Measurements from ENCODE around the gene MPDZ.

MPDZ gene

DNA sequence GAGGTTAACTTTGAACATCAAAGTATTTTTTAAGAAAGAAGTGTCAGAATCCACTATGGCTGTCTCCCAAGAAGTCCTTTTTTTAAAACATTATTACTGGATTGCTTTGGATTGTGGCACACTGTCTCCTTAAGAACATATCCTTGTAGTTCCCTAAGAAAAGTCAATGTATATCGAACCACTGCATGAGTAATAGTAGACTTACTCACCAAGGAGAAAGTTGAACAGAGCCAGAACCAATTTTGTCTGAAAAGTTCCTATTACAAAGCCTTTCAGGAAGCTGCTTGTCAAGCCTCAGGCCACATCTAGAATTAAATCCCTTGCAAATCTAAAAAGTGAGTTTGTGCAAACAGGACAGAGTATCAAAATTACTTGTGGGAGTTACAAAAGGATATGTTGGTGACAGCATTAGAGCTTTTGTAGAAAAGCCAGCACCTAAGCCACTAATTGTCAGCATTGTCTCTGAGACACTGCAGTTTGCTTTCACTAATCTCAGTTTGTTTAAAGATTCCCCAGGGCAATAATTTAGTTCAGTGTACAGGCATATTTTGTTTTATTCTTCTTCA is 195.4 kb downstream of the MPDZ start:
- Histone ChIP-seq H3K4me1 (ENCODE audit: control insufficient read depth, insufficient read depth, low read length) (no peaks in the 10 kb centered on the region), H3K9me3 (ENCODE audit: control insufficient read depth, insufficient read depth, low read depth, low read length) (no peaks in the 10 kb centered on the region), H3K36me3 (ENCODE audit: control insufficient read depth in 2 of 2, insufficient read depth in 1 of 2, low read length in 2 of 2) (no peaks in the 10 kb centered on the region), H3K27ac (ENCODE audit: extremely low read depth, low read depth, low read length) (no peak overlapping the region), H3K4me3 (ENCODE audit: low read depth, low read length) (no peak overlapping the region)
- ChIA-PET POLR2A (no interaction called here), CTCF (interaction anchor here (0.6 to 3.9 kb wide), 4 partner anchors 50 to 382 kb away, joined by 3 to 25 read pairs (median 12); no protein-coding TSS in a partner anchor)
- TF ChIP-seq ZNF23 (tag by site-specific recombination; IDR thresholded peaks at IDR 0.05; ENCODE audit: borderline replicate concordance) (no peak), ZNF221 (tag by site-specific recombination; IDR thresholded peaks at IDR 0.05; ENCODE audit: borderline replicate concordance) (no peak), ZNF175 (tag by site-specific recombination; IDR thresholded peaks at IDR 0.05) (no peak), ZFP69B (tag by site-specific recombination; IDR thresholded peaks at IDR 0.05) (no peak), ZNF558 (tag by site-specific recombination; IDR thresholded peaks at IDR 0.05) (no peak), WT1 (tag by site-specific recombination; IDR thresholded peaks at IDR 0.05) (no peak), ZNF132 (tag by site-specific recombination; IDR thresholded peaks at IDR 0.05; ENCODE audit: borderline replicate concordance) (no peak)
- TF ChIP-seq, protein P1, sequence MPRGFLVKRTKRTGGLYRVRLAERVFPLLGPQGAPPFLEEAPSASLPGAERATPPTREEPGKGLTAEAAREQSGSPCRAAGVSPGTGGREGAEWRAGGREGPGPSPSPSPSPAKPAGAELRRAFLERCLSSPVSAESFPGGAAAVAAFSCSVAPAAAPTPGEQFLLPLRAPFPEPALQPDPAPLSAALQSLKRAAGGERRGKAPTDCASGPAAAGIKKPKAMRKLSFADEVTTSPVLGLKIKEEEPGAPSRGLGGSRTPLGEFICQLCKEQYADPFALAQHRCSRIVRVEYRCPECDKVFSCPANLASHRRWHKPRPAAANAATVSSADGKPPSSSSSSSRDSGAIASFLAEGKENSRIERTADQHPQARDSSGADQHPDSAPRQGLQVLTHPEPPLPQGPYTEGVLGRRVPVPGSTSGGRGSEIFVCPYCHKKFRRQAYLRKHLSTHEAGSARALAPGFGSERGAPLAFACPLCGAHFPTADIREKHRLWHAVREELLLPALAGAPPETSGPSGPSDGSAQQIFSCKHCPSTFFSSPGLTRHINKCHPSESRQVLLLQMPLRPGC (tag by site-specific recombination; IDR thresholded peaks at IDR 0.05) = no peak
- TF ChIP-seq, protein P2, sequence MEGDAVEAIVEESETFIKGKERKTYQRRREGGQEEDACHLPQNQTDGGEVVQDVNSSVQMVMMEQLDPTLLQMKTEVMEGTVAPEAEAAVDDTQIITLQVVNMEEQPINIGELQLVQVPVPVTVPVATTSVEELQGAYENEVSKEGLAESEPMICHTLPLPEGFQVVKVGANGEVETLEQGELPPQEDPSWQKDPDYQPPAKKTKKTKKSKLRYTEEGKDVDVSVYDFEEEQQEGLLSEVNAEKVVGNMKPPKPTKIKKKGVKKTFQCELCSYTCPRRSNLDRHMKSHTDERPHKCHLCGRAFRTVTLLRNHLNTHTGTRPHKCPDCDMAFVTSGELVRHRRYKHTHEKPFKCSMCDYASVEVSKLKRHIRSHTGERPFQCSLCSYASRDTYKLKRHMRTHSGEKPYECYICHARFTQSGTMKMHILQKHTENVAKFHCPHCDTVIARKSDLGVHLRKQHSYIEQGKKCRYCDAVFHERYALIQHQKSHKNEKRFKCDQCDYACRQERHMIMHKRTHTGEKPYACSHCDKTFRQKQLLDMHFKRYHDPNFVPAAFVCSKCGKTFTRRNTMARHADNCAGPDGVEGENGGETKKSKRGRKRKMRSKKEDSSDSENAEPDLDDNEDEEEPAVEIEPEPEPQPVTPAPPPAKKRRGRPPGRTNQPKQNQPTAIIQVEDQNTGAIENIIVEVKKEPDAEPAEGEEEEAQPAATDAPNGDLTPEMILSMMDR (tag by site-specific recombination; IDR thresholded peaks at IDR 0.05) = no peak
- TF ChIP-seq, protein P3, sequence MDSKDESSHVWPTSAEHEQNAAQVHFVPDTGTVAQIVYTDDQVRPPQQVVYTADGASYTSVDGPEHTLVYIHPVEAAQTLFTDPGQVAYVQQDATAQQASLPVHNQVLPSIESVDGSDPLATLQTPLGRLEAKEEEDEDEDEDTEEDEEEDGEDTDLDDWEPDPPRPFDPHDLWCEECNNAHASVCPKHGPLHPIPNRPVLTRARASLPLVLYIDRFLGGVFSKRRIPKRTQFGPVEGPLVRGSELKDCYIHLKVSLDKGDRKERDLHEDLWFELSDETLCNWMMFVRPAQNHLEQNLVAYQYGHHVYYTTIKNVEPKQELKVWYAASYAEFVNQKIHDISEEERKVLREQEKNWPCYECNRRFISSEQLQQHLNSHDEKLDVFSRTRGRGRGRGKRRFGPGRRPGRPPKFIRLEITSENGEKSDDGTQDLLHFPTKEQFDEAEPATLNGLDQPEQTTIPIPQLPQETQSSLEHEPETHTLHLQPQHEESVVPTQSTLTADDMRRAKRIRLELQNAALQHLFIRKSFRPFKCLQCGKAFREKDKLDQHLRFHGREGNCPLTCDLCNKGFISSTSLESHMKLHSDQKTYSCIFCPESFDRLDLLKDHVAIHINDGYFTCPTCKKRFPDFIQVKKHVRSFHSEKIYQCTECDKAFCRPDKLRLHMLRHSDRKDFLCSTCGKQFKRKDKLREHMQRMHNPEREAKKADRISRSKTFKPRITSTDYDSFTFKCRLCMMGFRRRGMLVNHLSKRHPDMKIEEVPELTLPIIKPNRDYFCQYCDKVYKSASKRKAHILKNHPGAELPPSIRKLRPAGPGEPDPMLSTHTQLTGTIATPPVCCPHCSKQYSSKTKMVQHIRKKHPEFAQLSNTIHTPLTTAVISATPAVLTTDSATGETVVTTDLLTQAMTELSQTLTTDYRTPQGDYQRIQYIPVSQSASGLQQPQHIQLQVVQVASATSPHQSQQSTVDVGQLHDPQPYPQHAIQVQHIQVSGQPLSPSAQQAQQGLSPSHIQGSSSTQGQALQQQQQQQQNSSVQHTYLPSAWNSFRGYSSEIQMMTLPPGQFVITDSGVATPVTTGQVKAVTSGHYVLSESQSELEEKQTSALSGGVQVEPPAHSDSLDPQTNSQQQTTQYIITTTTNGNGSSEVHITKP (tag by site-specific recombination; IDR thresholded peaks at IDR 0.05) = no peak

DNA sequence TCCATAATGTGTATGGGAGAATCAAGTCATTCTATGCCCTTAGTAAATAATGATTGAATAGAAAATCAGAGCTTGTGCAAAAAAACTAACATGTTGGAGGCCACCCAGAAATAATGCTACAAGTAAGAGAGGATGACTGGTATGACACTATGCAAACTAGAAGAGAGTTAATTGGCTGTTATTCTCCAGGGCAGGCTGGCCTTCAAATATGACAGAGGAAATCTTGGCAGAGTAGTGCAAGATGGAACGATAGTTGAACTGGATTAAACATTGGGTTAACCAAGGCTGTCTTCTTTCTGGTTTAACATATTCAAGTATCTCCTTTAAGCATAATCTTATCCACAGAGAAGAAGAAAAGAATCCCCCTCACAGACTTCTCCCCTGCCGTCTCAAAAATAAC is 196.1 kb downstream of the MPDZ start:
- Histone ChIP-seq H3K4me3 (ENCODE audit: low read depth, low read length) (no peak overlapping the region), H3K27ac (ENCODE audit: extremely low read depth, low read depth, low read length) (no peak overlapping the region), H3K4me1 (ENCODE audit: control insufficient read depth, insufficient read depth, low read length) (no peaks in the 10 kb centered on the region), H3K36me3 (ENCODE audit: control insufficient read depth in 2 of 2, insufficient read depth in 1 of 2, low read length in 2 of 2) (no peaks in the 10 kb centered on the region), H3K9me3 (ENCODE audit: control insufficient read depth, insufficient read depth, low read depth, low read length) (no peaks in the 10 kb centered on the region)
- TF ChIP-seq ZNF354C (tag by site-specific recombination; IDR thresholded peaks at IDR 0.05; ENCODE audit: borderline replicate concordance, low read depth) = no peak
- no peak for TF ChIP-seq ZNF155 (tag by site-specific recombination; IDR thresholded peaks at IDR 0.05)
- TF ChIP-seq EGR2 (tag by site-specific recombination; IDR thresholded peaks at IDR 0.05; ENCODE audit: low read depth) = no peak
- no peak for TF ChIP-seq ZNF184 (tag by site-specific recombination; IDR thresholded peaks at IDR 0.05)
- ChIA-PET CTCF (interaction anchor here (2.5 to 3.9 kb wide), 3 partner anchors 50 to 381 kb away, joined by 6 to 25 read pairs (median 18); no protein-coding TSS in a partner anchor), POLR2A (no interaction called here)

DNA sequence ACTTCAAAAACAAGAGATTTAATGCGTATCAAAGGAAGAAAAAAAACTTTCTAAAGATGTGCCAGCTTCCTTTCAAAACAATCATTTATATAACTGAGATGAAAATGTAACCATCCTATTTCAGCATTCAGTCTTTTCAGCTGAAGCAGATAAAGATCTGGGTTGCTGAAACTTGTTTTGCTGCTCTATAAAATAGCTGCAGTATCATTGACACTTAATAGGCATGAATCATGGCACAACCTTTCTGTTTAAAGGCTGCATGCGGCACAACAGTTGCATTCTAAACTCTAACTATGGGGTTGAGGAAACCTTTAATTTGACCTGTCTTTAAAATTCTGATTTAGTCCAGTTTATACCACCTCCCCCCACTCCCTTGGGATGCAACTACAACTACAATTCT is 196.7 kb downstream of the MPDZ start:
- POLR2A ChIA-PET = no interaction called here
- Histone ChIP-seq H3K4me1 (ENCODE audit: control insufficient read depth, insufficient read depth, low read length) (no peaks in the 10 kb centered on the region), H3K9me3 (ENCODE audit: control insufficient read depth, insufficient read depth, low read depth, low read length) (no peaks in the 10 kb centered on the region), H3K36me3 (ENCODE audit: control insufficient read depth in 2 of 2, insufficient read depth in 1 of 2, low read length in 2 of 2) (no peaks in the 10 kb centered on the region), H3K27ac (ENCODE audit: extremely low read depth, low read depth, low read length) (no peak overlapping the region), H3K4me3 (ENCODE audit: low read depth, low read length) (no peak overlapping the region)
- CTCF ChIA-PET = interaction anchor here (0.6 to 3.9 kb wide), 4 partner anchors 49 to 380 kb away, joined by 3 to 25 read pairs (median 4); no protein-coding TSS in a partner anchor
- TF ChIP-seq, protein P4, sequence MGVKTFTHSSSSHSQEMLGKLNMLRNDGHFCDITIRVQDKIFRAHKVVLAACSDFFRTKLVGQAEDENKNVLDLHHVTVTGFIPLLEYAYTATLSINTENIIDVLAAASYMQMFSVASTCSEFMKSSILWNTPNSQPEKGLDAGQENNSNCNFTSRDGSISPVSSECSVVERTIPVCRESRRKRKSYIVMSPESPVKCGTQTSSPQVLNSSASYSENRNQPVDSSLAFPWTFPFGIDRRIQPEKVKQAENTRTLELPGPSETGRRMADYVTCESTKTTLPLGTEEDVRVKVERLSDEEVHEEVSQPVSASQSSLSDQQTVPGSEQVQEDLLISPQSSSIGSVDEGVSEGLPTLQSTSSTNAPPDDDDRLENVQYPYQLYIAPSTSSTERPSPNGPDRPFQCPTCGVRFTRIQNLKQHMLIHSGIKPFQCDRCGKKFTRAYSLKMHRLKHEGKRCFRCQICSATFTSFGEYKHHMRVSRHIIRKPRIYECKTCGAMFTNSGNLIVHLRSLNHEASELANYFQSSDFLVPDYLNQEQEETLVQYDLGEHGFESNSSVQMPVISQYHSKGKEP (tag by site-specific recombination; IDR thresholded peaks at IDR 0.05) = 0 out of 2 replicates have a peak, but pooled peaks have one; percentile 26
- TF ChIP-seq, protein P5, sequence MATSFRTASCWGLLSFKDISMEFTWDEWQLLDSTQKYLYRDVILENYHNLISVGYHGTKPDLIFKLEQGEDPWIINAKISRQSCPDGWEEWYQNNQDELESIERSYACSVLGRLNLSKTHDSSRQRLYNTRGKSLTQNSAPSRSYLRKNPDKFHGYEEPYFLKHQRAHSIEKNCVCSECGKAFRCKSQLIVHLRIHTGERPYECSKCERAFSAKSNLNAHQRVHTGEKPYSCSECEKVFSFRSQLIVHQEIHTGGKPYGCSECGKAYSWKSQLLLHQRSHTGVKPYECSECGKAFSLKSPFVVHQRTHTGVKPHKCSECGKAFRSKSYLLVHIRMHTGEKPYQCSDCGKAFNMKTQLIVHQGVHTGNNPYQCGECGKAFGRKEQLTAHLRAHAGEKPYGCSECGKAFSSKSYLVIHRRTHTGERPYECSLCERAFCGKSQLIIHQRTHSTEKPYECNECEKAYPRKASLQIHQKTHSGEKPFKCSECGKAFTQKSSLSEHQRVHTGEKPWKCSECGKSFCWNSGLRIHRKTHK (tag by site-specific recombination; IDR thresholded peaks at IDR 0.05) = no peak
